Neural progenitor cell (in vitro differentiated cells): ENCODE measurements around the gene COX8C. TPM values are rescaled to one million over a fixed set of nuclear protein-coding genes. Genes with fewer than 3 reads are reported as not detected.
"Not testable (repeated sequence)": the region's sequence is repeated elsewhere in the genome, so short reads cannot be mapped to it uniquely, and the experiment has no call there.

Experiments used
- DNase-seq: peaks from one replicate; pipeline ENCODE4 v3.0.0-alpha.2; 2016; ENCODE audit warnings: low spot score
- H2AFZ ChIP-seq: fragments of 200-600 bp; sonication (generic); replicated peaks from 2 replicates; pipeline ENCODE4 v1.6.1; 2016; ENCODE audit warnings: antibody characterized with exemption
- H3F3A ChIP-seq: fragments of 200-600 bp; sonication (generic); 2 replicates; pipeline ENCODE4 v1.6.1; 2016; ENCODE audit warnings: antibody characterized with exemption, low read depth
- H3K27ac ChIP-seq: fragments of 200-600 bp; sonication (generic); 2 replicates; pipeline ENCODE4 v1.5.1; 2016; ENCODE audit warnings: mild to moderate bottlenecking
- H3K27me3 ChIP-seq: fragments of 200-600 bp; sonication (generic); 2 replicates; pipeline ENCODE4 v1.6.1; 2016; ENCODE audit warnings: mild to moderate bottlenecking, moderate library complexity
- H3K36me3 ChIP-seq: fragments of 200-600 bp; sonication (generic); 2 replicates; pipeline ENCODE4 v1.5.1; 2016
- H3K4me1 ChIP-seq: fragments of 200-600 bp; sonication (generic); 2 replicates; pipeline ENCODE4 v1.6.1; 2016; ENCODE audit warnings: mixed run types
- H3K4me2 ChIP-seq: fragments of 200-600 bp; sonication (generic); 2 replicates; pipeline ENCODE4 v1.6.1; 2016
- H3K4me3 ChIP-seq: fragments of 200-600 bp; sonication (generic); 2 replicates; pipeline ENCODE4 v1.5.1; 2016
- H3K79me2 ChIP-seq: fragments of 200-600 bp; sonication (generic); 2 replicates; pipeline ENCODE4 v1.6.1; 2016; ENCODE audit warnings: low read depth
- H3K9ac ChIP-seq: fragments of 200-600 bp; sonication (generic); 2 replicates; pipeline ENCODE4 v1.6.1; 2016
- H3K9me3 ChIP-seq: fragments of 200-600 bp; sonication (generic); 2 replicates; pipeline ENCODE4 v1.5.1; 2016; ENCODE audit warnings: low read depth
- H4K20me1 ChIP-seq: fragments of 200-600 bp; sonication (generic); 2 replicates; pipeline ENCODE4 v1.6.1; 2016; ENCODE audit warnings: low read depth
- H3K27ac Mint-ChIP-seq: 3 replicates; pipeline ENCODE4 v1.8.0; 2021; ENCODE audit warnings: mixed read lengths
- H3K27me3 Mint-ChIP-seq: 2 replicates; pipeline ENCODE4 v1.8.0; 2022; ENCODE audit warnings: low read depth, mild to moderate bottlenecking, inconsistent platforms, moderate library complexity, mixed read lengths; ENCODE audit not compliant: insufficient read depth
- H3K36me3 Mint-ChIP-seq: 3 replicates; pipeline ENCODE4 v1.8.0; 2021; ENCODE audit warnings: mixed read lengths
- H3K4me1 Mint-ChIP-seq: 3 replicates; pipeline ENCODE4 v1.8.0; 2021; ENCODE audit warnings: mixed read lengths
- H3K4me3 Mint-ChIP-seq: 3 replicates; pipeline ENCODE4 v1.8.0; 2021; ENCODE audit warnings: mild to moderate bottlenecking, moderate library complexity, mixed read lengths
- H3K9me3 Mint-ChIP-seq: 3 replicates; pipeline ENCODE4 v1.8.0; 2020; ENCODE audit warnings: mixed read lengths
- EZH2 ChIP-seq: fragments of 200-600 bp; sonication (generic); IDR thresholded peaks from 2 replicates; pipeline ENCODE4 v1.6.1; 2017; ENCODE audit warnings: antibody characterized with exemption, mild to moderate bottlenecking, moderate library complexity
- EZH2phosphoT487 ChIP-seq: fragments of 200-600 bp; sonication (generic); IDR thresholded peaks from 2 replicates; pipeline ENCODE4 v1.6.1; 2017; ENCODE audit warnings: antibody characterized with exemption
- total RNA-seq: library from RNA; depleted of rRNA; stranded (reverse); fragments of >200 nt; gene quantifications from 2 replicates; pipeline ENCODE4 v1.2.3, GENCODE V29; 2015; ENCODE audit warnings: low replicate concordance
- TF ChIP-seq, protein P1 (sequence below): fragments of 200-600 bp; sonication (generic); IDR thresholded peaks from 2 replicates; pipeline ENCODE4 v1.5.1; 2017; ENCODE audit warnings: antibody characterized with exemption, mild to moderate bottlenecking

Gene COX8C
- total RNA-seq, 1 donor from 2014 or later: not detected

- no peak overlapping the region for H3K4me3 ChIP-seq
- H3K36me3 ChIP-seq: no peaks in the 10 kb centered on the region
- Mint-ChIP-seq H3K27ac (no peak overlapping the region), H3K9me3 (no peaks in the 10 kb centered on the region), H3K27me3 (no peaks in the 10 kb centered on the region), H3K36me3 (no peaks in the 10 kb centered on the region), H3K4me3 (no peak overlapping the region), H3K4me1 (no peaks in the 10 kb centered on the region)
- no peaks in the 10 kb centered on the region for H3K79me2 ChIP-seq
- H4K20me1 ChIP-seq: no peaks in the 10 kb centered on the region
- DNase-seq: no peak
- H3K27ac ChIP-seq: no peak overlapping the region
- TF ChIP-seq EZH2 (no peak), EZH2phosphoT487 (no peak)
- TF ChIP-seq, protein P1, sequence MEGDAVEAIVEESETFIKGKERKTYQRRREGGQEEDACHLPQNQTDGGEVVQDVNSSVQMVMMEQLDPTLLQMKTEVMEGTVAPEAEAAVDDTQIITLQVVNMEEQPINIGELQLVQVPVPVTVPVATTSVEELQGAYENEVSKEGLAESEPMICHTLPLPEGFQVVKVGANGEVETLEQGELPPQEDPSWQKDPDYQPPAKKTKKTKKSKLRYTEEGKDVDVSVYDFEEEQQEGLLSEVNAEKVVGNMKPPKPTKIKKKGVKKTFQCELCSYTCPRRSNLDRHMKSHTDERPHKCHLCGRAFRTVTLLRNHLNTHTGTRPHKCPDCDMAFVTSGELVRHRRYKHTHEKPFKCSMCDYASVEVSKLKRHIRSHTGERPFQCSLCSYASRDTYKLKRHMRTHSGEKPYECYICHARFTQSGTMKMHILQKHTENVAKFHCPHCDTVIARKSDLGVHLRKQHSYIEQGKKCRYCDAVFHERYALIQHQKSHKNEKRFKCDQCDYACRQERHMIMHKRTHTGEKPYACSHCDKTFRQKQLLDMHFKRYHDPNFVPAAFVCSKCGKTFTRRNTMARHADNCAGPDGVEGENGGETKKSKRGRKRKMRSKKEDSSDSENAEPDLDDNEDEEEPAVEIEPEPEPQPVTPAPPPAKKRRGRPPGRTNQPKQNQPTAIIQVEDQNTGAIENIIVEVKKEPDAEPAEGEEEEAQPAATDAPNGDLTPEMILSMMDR: no peak
- H3K27me3 ChIP-seq: no peaks in the 10 kb centered on the region
- H3K9me3 ChIP-seq: no peaks in the 10 kb centered on the region
- no peak overlapping the region for H3K9ac ChIP-seq
- no peaks in the 10 kb centered on the region for H3K4me1 ChIP-seq
- no peak overlapping the region for H2AFZ ChIP-seq
- H3K4me2 ChIP-seq: no peak overlapping the region
- no peaks in the 10 kb centered on the region for H3F3A ChIP-seq
These were observed 28.7 kb downstream of the COX8C start for GRCh38 chr14:93375673-93376156.

GRCh38 chr14:93379831-93380230 is 32.8 kb downstream of the COX8C start:
- Histone ChIP-seq H3K4me3 (no peak overlapping the region), H3F3A (no peaks in the 10 kb centered on the region), H3K9ac (no peak overlapping the region), H4K20me1 (no peaks in the 10 kb centered on the region), H3K4me1 (no peaks in the 10 kb centered on the region), H2AFZ (no peak overlapping the region), H3K27ac (no peak overlapping the region), H3K4me2 (no peak overlapping the region), H3K27me3 (no peaks in the 10 kb centered on the region), H3K9me3 (no peaks in the 10 kb centered on the region), H3K79me2 (no peaks in the 10 kb centered on the region), H3K36me3 (no peaks in the 10 kb centered on the region)
- DNase-seq: no peak
- Mint-ChIP-seq H3K9me3 (no peaks in the 10 kb centered on the region), H3K36me3 (no peaks in the 10 kb centered on the region), H3K27me3 (no peaks in the 10 kb centered on the region), H3K27ac (no peak overlapping the region), H3K4me3 (no peak overlapping the region), H3K4me1 (no peaks in the 10 kb centered on the region)
- TF ChIP-seq, protein P1: no peak
- TF ChIP-seq EZH2phosphoT487: no peak
- TF ChIP-seq EZH2: no peak

GRCh38 chr14:93381644-93382043 is 34.7 kb downstream of the COX8C start:
- H2AFZ ChIP-seq: no peak overlapping the region
- no peaks in the 10 kb centered on the region for H3K4me1 Mint-ChIP-seq
- no peaks in the 10 kb centered on the region for H4K20me1 ChIP-seq
- no peaks in the 10 kb centered on the region for H3K9me3 ChIP-seq
- H3K36me3 ChIP-seq: no peaks in the 10 kb centered on the region
- no peak overlapping the region for H3K9ac ChIP-seq
- H3K27ac ChIP-seq: no peak overlapping the region
- no peaks in the 10 kb centered on the region for H3K4me1 ChIP-seq
- H3F3A ChIP-seq: no peaks in the 10 kb centered on the region
- no peak overlapping the region for H3K4me3 Mint-ChIP-seq
- H3K4me2 ChIP-seq: no peak overlapping the region
- TF ChIP-seq, protein P1: no peak
- TF ChIP-seq EZH2 (no peak), EZH2phosphoT487 (no peak)
- no peaks in the 10 kb centered on the region for H3K9me3 Mint-ChIP-seq
- H3K27ac Mint-ChIP-seq: no peak overlapping the region
- DNase-seq: no peak
- no peak overlapping the region for H3K4me3 ChIP-seq
- no peaks in the 10 kb centered on the region for H3K27me3 Mint-ChIP-seq
- H3K36me3 Mint-ChIP-seq: no peaks in the 10 kb centered on the region
- H3K79me2 ChIP-seq: no peaks in the 10 kb centered on the region
- H3K27me3 ChIP-seq: no peaks in the 10 kb centered on the region

- not testable (repeated sequence) for H3K4me3 ChIP-seq, H3K4me1 Mint-ChIP-seq, H3K27me3 Mint-ChIP-seq, H3K79me2 ChIP-seq, H3K36me3 ChIP-seq, H3K9me3 Mint-ChIP-seq, DNase-seq, H3K4me3 Mint-ChIP-seq, H3K4me2 ChIP-seq, H3K9me3 ChIP-seq, H4K20me1 ChIP-seq, H3K27ac ChIP-seq, H3K27me3 ChIP-seq, H3F3A ChIP-seq, H2AFZ ChIP-seq, H3K9ac ChIP-seq, H3K4me1 ChIP-seq, H3K36me3 Mint-ChIP-seq, H3K27ac Mint-ChIP-seq
These were observed 37.3 kb downstream of the COX8C start for GRCh38 chr14:93384256-93384655.
